Left ventricle myocardium inferior (tissue), 1 donor: ENCODE results near the gene NSMCE1. TPM values are rescaled to one million over a fixed set of nuclear protein-coding genes. Genes with fewer than 3 reads are reported as not detected.

Experiments used
- DNase-seq: peaks from one replicate; pipeline ENCODE4 v3.0.0-alpha.2; 2020
- H3K27ac ChIP-seq: fragments of 200-600 bp; replicated peaks from 2 replicates; pipeline ENCODE4 v1.8.0; 2021
- H3K27me3 ChIP-seq: fragments of 200-600 bp; 2 replicates; pipeline ENCODE4 v1.8.0; 2021; ENCODE audit warnings: low read depth
- H3K36me3 ChIP-seq: fragments of 200-600 bp; 2 replicates; pipeline ENCODE4 v1.8.0; 2021
- H3K4me1 ChIP-seq: fragments of 200-600 bp; 2 replicates; pipeline ENCODE4 v1.8.0; 2021
- H3K4me3 ChIP-seq: fragments of 200-600 bp; 2 replicates; pipeline ENCODE4 v1.8.0; 2021; ENCODE audit warnings: mild to moderate bottlenecking, moderate library complexity
- H3K9me3 ChIP-seq: fragments of 200-600 bp; replicated peaks from 2 replicates; pipeline ENCODE4 v1.8.0; 2021
- CTCF ChIP-seq: fragments of 200-600 bp; IDR thresholded peaks from 2 replicates; pipeline ENCODE4 v1.8.0; 2021; ENCODE audit warnings: antibody characterized with exemption, mild to moderate bottlenecking, borderline replicate concordance
- intact Hi-C: fragments of 100-400 bp; cut with micrococcal nuclease; formaldehyde crosslinking; loops from one replicate; pipeline ENCODE4 v1.11.0; 2022
- total RNA-seq: library from RNA; stranded (reverse); fragmentation: NEBNext Ultra II Directional; extraction: Animal tissue kit (Norgen Biotek cat#: 25700); gene quantifications from one replicate; pipeline ENCODE4 v1.2.1, GENCODE V29; 2021
- donor health status: DM: no; HTN: yes; CAD: no; lungs with severe emphysema.

Gene NSMCE1
- total RNA-seq, 1 donor from 2014 or later = 38.6 TPM

GRCh38 chr16:27220991-27221390 is 47.6 kb downstream of the NSMCE1 start:
- Histone ChIP-seq H3K9me3 (no peaks in the 10 kb centered on the region), H3K4me3 (no peak overlapping the region), H3K36me3 (peaks cover 19% of the 10 kb centered on the region), H3K27ac (peak overlapping the region; percentile 90), H3K27me3 (no peaks in the 10 kb centered on the region), H3K4me1 (peaks cover 26% of the 10 kb centered on the region)
- intact Hi-C loops = no loop called here
- no peak for DNase-seq
- no peak for TF ChIP-seq CTCF

- peaks cover 21% of the 10 kb centered on the region for H3K36me3 ChIP-seq
- H3K27ac ChIP-seq = no peak overlapping the region
- H3K27me3 ChIP-seq = no peaks in the 10 kb centered on the region
- no peak for TF ChIP-seq CTCF
- no peaks in the 10 kb centered on the region for H3K9me3 ChIP-seq
- H3K4me1 ChIP-seq = peaks cover 26% of the 10 kb centered on the region
- no peak overlapping the region for H3K4me3 ChIP-seq
- DNase-seq = no peak
- intact Hi-C loops = no loop called here
These were observed 48.0 kb downstream of the NSMCE1 start for GRCh38 chr16:27220527-27220926.

- no peak overlapping the region for H3K4me3 ChIP-seq
- no peak for TF ChIP-seq CTCF
- no peak for DNase-seq
- peaks cover 20% of the 10 kb centered on the region for H3K36me3 ChIP-seq
- no peak overlapping the region for H3K27ac ChIP-seq
- intact Hi-C loops = no loop called here
- H3K9me3 ChIP-seq = no peaks in the 10 kb centered on the region
- H3K27me3 ChIP-seq = no peaks in the 10 kb centered on the region
- peaks cover 26% of the 10 kb centered on the region for H3K4me1 ChIP-seq
These were observed 48.5 kb downstream of the NSMCE1 start for GRCh38 chr16:27220120-27220519.

GRCh38 chr16:27219161-27219560 is 49.4 kb downstream of the NSMCE1 start:
- DNase-seq = no peak
- H3K4me3 ChIP-seq = no peak overlapping the region
- H3K27me3 ChIP-seq = no peaks in the 10 kb centered on the region
- H3K9me3 ChIP-seq = no peaks in the 10 kb centered on the region
- intact Hi-C loops = no loop called here
- H3K36me3 ChIP-seq = peaks cover 20% of the 10 kb centered on the region
- H3K27ac ChIP-seq = no peak overlapping the region
- H3K4me1 ChIP-seq = peaks cover 26% of the 10 kb centered on the region
- TF ChIP-seq CTCF = no peak

- no peak for DNase-seq
- Histone ChIP-seq H3K27ac (no peak overlapping the region), H3K4me3 (no peak overlapping the region), H3K36me3 (peaks cover 20% of the 10 kb centered on the region), H3K27me3 (no peaks in the 10 kb centered on the region), H3K9me3 (no peaks in the 10 kb centered on the region), H3K4me1 (peaks cover 26% of the 10 kb centered on the region)
- TF ChIP-seq CTCF = no peak
- intact Hi-C loops = no loop called here
These were observed 49.8 kb downstream of the NSMCE1 start for GRCh38 chr16:27218756-27219155.

GRCh38 chr16:27217256-27217655 is 51.3 kb downstream of the NSMCE1 start:
- no peak for TF ChIP-seq CTCF
- Histone ChIP-seq H3K9me3 (no peaks in the 10 kb centered on the region), H3K4me1 (peaks cover 12% of the 10 kb centered on the region), H3K27me3 (no peaks in the 10 kb centered on the region), H3K36me3 (peaks cover 25% of the 10 kb centered on the region), H3K27ac (peak overlapping the region; percentile 31), H3K4me3 (no peak overlapping the region)
- intact Hi-C loops = no loop called here
- no peak for DNase-seq
